GM10248 (cell line): ENCODE results near the gene SSH3.

Experiments used
- CTCF ChIA-PET: fragments of 300-600 bp; sonication (Branson Sonifier 250); formaldehyde crosslinking; extraction: SDS; loops from one replicate; lab custom pipeline; 2021; ENCODE audit warnings: antibody characterized with exemption; lab: Yijun Ruan, JAX
- POLR2A ChIA-PET: fragments of 350-650 bp; sonication (Branson Sonifier 250); formaldehyde crosslinking; extraction: SDS; loops from one replicate; lab custom pipeline; 2020; ENCODE audit warnings: antibody characterized with exemption; lab: Yijun Ruan, JAX
- DNase-seq: peaks from one replicate; pipeline ENCODE4 v3.0.0; 2012; ENCODE audit errors: extremely low spot score
- TF ChIP-seq, protein P1 (sequence below): IDR thresholded peaks from 2 replicates; pipeline ENCODE4 v1.5.1; 2012; ENCODE audit warnings: mild to moderate bottlenecking, low read depth; ENCODE audit errors: extremely low read depth, missing control alignments, control extremely low read depth

Gene SSH3

DNA sequence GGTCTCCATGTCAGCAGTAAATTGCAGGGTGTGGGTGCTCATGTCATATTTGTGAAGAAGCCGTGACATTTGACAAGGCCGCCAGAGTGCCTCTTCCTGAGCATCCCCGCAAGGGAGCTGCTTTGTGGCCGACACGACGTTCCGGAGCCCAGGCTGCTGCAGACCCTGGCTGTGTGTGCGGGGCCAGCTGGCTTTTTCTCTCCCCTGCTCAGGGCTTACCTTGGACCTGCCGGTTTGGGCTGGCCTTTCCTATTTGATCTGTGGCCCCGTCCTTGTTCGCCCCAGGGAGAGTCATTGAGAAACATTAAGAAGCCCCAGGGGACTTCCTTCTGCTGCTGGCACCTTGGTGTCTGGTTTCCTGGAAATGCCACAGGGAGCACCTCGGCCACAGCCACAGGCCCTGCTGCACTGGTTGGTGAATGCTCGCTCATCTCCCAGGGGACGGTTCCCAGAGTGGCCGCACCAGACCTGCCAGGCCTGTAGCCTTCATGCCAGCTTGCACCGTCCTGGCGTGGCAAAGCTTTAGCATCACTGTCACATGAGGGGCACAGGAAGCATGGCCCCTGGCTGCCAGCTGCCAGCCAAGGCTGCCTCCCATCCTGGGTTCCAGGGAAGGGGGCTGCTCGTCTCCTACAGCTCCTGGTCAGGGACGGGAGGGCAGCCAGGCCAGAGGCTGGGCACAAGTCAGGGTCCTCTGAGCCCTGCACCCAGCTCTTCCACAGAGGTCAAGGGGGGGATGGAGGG is 31.6 kb upstream of the SSH3 start:
- TF ChIP-seq, protein P1, sequence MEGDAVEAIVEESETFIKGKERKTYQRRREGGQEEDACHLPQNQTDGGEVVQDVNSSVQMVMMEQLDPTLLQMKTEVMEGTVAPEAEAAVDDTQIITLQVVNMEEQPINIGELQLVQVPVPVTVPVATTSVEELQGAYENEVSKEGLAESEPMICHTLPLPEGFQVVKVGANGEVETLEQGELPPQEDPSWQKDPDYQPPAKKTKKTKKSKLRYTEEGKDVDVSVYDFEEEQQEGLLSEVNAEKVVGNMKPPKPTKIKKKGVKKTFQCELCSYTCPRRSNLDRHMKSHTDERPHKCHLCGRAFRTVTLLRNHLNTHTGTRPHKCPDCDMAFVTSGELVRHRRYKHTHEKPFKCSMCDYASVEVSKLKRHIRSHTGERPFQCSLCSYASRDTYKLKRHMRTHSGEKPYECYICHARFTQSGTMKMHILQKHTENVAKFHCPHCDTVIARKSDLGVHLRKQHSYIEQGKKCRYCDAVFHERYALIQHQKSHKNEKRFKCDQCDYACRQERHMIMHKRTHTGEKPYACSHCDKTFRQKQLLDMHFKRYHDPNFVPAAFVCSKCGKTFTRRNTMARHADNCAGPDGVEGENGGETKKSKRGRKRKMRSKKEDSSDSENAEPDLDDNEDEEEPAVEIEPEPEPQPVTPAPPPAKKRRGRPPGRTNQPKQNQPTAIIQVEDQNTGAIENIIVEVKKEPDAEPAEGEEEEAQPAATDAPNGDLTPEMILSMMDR = no peak
- DNase-seq = no peak
- CTCF ChIA-PET = interaction anchor here (0.7 to 6.3 kb wide), 15 partner anchors 9 to 120 kb away, joined by 3 to 56 read pairs (median 4); partner anchors contain the start of genes ANKRD13D, CLCF1, POLD4 and RAD9A
- POLR2A ChIA-PET = interaction anchor here (1.0 to 1.1 kb wide), 2 partner anchors 82 to 177 kb away, joined by 3 to 4 read pairs; partner anchors contain the start of gene POLD4

DNA sequence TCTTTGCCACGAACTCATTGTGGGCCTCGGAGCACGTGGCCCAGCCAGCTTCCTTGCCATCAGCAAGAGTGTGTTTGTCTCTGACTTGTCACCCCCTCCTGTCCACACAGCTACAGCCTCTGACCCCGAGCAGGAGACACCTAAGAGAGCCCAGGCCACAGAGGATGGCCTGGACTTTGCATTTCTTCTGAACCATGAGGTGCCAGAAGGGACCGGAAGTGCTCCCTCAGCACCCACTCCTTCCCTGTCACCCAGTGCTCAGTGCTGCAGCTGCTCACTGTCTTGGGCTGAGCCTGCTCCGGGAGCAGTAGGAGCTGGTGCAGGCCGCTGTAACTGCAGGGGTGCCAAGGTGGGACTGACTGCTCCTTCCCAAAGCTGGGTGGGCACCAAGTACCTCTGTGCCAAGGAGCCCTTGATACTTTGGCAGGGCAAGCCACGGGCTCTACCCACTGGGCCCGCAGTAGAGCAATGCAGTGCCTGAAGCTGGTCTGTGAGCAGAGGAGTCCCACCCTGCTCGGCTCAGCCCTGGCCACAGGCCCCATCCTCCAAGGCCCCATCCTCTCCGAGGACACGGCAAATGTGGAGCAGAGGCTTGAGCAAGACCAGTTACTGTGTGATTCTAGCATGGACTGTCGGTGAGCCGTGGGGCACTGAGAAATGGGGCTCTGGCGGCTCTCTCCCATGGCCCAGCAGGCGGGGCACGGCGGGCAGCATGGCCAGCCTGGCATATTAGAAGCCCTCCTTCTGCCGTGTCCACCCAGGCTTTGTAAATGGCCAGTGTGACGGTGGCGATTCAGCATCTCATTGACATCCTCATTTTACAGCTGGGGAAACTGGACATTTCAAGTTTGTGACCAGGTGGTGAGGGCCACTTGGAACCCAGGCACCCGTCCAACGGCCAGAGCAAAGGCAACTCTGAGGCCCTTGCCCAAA is 30.7 kb upstream of the SSH3 start:
- DNase-seq = peak; percentile 55
- ChIA-PET POLR2A (interaction anchor here (1.1 kb wide), 1 partner anchor 178 kb away, joined by 3 read pairs; no protein-coding TSS in a partner anchor), CTCF (interaction anchor here (0.9 to 6.3 kb wide), 13 partner anchors 9 to 119 kb away, joined by 3 to 56 read pairs (median 5); partner anchors contain the start of genes ANKRD13D, CLCF1, POLD4 and RAD9A)
- TF ChIP-seq, protein P1 = no peak

DNA sequence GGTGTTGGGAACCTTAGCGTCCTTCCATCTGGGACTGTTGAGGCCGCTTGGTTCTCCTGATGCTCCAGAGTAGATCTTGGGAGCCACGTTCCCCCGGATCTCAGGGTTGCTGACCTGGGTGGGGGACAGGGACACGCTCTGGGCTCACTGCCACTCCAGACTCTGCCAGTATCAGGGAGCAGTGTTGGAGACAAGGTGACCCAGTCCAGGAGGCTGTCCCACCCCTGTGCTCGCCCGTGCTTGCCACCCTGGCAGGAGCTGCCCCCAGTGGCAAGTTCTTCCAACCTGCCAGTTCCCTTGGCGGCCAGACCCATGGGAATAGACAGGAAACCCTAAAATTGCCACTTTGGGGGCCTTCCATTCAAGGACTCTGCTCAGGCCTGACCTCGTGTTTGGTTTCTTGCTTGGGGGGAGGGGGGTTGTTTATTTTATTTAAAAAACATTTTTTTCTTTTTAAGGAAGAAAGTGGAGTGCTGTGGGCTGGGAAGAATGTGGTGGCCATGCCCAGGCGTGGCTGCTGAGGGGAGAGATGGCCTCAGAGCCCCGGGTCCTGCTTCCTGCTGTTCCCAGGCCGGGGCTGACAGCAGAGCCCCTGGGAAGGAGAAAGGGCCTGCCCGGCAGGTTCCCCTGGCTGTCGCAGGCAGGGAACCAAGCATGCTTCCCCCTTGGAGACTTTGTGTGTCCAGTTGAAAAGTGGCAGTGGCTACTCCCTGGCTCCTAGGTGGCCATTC is 29.9 kb upstream of the SSH3 start:
- ChIA-PET CTCF (interaction anchor here (1.9 to 4.0 kb wide), 3 partner anchors 11 to 109 kb away, joined by 5 to 22 read pairs (median 21); no protein-coding TSS in a partner anchor), POLR2A (no interaction called here)
- TF ChIP-seq, protein P1 = peak; percentile 2
- DNase-seq = no peak

DNA sequence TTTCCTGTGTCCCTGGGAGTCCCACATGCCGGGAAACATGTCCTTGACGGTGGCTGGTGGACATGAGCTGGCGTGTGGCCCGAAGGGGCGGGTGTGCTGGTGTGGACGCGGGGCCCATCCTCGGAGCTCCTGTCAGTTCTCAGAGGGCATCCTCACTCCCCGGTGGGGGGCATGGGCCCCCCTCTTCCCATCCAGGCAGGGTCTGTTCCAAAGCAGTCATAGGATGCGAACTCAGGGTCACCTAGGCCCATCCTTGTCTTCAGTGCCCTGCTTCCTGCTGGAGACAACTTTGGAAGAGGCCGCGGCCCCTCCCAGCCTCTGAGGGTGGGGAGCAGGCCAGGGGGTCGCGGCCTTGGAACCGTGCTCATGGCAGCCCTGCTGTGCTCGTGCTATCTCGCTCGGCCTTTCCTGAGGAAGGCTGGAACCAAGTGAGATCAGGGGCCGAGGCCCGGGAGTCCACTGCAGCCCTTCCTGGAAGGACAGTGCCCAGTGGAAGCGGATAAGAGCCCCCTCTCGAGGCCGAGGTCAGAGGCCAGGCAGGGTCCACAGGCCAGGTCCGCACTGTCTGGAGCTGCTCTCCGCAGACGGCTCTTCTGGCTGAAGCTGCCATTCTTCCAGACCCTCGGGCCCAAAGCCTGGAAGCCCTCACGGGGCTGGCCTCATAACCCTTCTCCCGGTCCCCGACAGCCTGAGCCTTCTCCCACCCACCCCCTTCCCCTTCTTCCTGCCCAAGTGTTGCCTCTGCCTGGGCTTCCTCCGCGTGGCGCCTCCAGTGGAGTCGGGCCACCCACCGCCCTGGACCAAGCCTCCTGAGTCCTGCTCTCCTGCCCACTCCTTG is 28.3 kb upstream of the SSH3 start:
- no peak for DNase-seq
- TF ChIP-seq, protein P1 = no peak
- ChIA-PET CTCF (interaction anchor here (1.0 to 1.6 kb wide), 3 partner anchors 8 to 42 kb away, joined by 4 read pairs; partner anchors contain the start of gene GRK2), POLR2A (no interaction called here)

DNA sequence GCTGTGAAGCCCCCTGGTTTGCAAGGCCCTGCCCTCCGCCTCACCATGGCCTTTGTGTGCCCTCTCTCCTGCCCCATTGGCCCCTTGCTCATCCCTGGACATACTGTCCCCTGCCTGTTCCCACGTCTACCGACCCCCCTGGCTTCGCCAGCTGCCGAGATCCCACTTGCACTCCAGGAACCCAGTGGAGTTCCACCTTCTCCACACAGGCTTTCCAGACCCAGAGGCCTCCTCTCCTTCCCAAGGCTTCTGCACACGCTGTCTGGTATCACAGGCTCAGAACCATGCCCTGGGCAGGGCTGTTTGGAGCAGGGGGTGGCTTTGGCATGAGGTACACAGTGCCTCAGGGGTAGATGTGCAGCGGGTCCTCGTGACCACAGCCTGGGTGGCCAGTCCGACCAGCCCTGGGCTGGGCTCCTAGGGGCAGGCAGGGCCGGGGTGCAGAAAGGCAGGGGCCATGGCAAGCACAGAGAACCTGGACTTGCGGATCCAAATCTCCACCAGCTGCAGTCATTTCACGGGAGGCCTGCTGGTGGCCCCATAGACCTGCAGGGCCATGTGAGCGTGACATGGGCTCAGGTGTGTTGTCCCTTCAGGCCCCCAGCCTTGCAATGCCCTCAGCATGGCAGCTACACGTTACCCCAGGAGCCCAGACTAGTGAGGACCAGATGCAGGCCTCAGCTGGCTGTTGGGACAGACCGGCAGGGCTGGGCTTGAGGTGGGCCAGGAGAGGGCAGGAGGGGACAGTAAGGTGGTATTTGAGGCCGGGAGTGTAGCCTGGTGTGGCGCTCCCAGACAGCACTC is 27.5 kb upstream of the SSH3 start:
- CTCF ChIA-PET = interaction anchor here (1.1 to 2.4 kb wide), 5 partner anchors 8 to 75 kb away, joined by 4 to 12 read pairs (median 8); partner anchors contain the start of gene GRK2
- no peak for DNase-seq
- TF ChIP-seq, protein P1 = no peak

More for the DNA sequence above, 27.5 kb upstream of the SSH3 start:
- POLR2A ChIA-PET = no interaction called here
